Activated CD4-positive, alpha-beta T cell treated with anti-CD3 and anti-CD28 coated beads for 24 hours (primary cell): ENCODE results near the gene CASZ1.

Source experiments
- DNase-seq, 2 donors: peaks; one replicate each; pipeline ENCODE4 v3.0.0-alpha.2; 2020; ENCODE audit warnings: low read depth in 2 of 2

CASZ1 gene

DNA sequence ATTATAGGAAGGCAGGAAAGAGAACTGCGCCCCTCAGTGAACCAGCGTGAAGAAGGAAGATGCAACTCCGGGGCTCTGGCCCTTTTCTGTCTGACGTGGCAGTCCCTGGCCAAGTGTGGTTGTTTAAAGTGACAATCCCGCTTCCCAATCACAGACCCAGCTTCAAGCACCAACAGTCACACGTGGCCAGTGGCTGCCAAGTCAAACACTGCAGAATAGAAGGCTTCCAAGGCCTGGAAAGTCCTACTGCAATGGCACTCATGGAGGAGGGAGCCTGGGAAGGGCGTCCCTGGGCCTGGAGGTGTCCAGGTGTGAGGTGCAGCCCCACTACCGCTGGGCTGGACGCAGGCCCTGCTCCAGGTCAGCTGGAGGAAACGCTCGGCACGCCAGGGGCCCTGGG is 143.8 kb downstream of the CASZ1 start:
- DNase-seq: no peak

DNA sequence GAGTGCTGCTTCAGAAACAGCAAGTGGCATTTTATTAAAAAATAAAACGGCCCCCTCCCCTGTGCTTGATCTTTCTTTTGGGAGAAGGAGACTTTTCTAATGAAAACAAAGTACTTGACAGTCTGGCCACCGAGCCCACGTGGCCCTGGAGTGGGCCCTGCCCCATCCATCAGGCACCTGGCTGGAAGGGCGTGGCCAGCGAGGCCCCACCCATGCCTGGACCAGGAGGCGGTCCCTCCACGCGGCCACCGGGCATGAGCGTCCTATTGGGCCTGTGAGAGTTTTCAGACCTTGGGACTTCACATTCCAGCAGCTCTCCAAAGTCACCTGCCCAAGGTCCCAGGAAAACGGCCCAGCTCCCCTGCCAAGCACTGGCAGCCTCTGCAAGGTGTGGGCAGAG is 144.7 kb downstream of the CASZ1 start:
- DNase-seq: no peak

DNA sequence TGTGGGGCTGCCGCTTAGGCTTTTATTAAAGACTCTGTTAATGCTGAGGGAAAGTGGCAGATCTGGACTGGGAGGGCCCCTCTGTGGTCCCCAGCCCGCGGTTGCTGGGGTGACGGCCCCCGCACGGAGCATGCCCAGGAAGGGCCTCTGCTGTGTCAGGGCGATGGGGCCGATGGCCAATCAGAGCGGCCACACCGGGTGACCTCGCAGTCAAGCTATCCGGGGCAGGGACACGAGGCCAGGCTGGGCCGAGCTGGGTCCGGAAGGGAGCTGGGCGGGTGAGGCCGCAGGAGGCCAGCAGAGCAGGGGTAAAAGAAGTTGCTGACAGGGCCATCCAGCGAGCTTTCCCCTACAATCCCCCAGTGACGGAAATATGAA is 145.1 kb downstream of the CASZ1 start:
- DNase-seq: no peak

DNA sequence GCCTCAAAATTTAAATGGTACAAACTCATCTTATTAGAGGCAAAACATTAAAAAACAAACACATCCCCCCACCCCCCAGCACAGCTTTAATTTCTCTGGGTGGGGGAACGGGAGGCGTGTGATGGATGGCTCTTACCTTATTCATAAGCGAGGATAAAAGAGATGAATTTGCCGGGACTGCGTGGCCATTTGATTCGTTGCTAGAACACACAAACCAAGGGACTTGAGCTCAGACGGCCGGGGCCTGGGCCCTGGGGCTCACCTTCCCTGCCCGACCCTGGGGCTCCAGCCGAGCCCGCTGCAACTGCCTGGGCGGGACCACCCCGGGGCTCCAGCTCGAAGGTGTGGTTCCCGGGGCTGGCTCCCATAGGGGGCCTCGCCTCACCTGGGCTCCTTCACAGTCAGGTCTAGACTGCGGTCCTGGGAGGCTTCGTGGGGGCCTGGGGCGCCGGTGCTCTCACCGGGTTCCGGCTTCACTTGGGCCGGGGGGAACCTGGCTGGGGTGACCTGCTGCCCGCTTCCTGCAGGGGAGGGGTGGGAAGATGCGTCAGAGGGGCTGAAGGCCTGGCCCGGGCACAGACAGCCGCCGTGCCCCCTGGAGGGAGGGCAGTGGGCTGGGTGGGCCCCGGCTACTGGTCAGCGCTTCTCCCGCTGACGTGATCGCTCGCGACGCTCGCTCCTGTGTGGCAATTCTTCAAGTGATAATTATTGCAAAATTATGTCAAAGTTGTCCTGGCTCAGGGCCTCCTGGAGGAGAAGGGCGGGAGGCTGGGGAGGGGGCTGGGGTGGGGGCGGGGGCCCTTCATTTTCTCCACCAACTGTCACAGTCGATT is 145.7 kb downstream of the CASZ1 start:
- no peak for DNase-seq

DNA sequence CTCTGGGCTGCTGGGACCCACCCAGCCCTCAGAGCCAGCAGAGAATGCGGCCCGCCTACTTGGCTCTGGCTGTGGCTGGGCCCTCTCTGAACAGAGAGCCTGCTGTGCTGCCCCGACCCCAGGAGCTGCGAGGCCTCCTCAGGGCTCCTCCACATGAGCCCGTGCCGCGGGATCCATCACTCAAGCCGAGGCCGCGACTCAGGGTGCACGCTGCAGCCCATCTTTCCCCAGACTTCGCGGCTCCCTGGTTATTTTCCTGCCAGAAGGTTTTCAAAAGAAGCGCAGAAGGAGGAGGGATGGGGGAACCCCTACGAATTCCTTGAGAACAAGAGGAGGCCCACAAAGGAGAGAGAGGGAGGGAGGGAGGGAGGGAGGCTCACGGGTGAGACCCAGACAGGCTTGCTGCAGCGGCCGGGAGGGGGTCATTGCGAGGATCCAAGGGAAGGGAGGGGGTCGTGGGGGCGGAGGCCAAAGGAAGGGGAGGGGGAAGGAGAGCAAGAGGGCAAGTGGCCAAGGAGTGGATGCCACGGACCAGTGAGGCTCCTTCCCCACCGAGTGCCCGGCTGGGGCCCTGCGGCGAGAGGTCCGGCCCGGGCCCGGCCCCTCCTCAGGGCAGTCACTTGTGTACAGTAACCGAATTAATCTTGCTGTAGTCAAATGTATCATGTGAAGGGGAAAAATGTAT is 146.8 kb downstream of the CASZ1 start:
- DNase-seq: no peak

DNA sequence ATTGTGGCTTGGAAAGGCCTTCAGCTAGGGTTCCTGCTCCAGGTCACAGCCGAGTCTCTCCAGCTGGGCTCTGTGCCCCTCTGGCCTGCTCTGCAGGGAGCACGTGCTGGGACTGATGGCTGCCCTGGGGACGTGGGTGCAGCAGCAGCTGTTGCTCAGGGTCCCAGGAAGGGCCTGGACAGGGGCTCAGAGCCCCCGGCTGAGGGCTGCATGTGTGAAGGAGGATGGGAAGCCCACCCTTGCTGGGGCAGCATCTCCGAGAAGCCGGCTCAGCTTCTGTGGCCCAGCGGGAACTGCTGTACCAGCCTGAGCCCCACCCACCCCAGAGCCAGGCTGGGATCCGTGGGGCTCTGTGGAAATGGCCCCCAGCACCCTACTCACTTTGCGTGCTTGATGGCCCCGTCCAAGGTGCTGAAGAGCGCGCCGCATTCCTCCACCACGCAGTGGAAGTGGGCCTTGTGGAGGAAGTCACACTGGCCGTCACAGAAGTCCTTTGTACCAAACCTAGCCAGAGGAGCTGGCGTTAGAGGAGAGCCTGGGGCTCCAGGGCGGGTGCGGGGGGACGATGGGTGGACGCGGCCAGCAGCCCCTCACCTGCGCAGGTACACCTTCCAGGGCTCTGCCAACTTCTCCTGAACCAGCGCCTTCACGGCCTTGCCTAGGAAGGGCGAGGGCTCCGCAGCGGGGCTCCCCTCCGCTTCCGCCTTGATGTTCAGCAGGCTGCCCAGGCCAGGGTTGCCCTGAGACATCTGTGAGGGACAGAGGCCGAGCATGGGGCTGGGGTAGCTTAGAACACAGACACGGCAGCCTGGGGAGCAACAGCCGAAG is 147.5 kb downstream of the CASZ1 start:
- no peak for DNase-seq

DNA sequence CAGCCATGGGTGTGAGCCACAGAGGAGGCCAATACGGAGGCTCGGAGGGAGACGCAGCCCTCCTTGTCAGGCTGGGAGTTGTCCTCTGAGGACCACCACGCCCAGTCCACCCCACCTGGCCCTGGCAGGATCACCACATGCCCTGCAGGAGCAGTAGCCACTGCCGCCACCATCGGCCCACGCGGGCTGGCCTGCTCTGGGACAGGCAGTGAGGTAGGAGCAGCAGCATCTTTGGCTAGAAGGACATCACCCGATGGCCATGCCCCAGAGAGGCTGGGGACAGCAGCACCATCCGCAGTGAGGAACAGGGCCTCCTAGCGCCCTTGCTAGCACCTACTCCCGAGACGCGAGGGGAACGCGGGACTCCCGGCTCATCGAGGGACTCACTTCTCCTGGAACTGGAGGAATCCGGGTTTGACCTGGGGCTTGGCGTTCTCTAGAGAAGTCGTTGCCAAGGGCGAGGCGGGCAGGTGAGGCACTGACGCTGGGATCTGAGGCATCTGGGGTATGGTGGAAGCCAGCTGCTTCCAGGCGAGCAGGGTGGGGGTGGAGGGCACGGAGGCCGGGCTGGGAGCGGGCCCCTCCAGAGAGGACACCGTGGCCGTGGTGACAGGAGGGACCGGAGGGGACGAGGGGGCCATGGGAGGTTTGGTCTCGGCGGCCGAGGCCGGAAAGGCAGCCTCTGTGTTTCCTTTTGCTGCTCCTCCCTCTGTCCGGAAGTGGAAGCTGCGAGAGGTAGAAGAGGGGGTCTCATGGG is 148.9 kb downstream of the CASZ1 start:
- DNase-seq: no peak

DNA sequence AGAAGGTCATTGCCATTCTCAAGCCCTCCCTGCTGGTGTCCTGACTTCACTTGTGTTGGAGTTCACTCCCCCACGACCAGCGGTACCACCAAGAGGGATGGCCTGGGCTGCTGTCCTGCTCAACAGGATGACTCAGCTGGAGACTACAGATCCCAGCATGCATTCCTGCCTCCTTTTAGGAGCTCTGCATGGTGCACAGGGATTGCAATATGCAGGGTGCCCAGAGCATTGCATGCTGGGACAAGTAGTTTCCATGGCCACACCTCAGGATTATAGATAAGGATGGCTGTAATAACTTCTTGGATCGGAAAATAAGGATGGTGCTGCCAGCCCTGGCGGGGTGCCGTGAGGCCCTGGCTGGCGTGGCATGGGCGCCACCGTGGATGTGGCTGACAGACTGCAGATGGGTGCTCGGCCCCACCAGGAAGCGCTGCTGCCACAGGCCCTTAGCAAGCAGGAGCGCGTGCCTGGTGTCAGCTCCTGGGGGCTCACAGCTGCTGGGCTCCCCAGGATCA is 150.0 kb downstream of the CASZ1 start:
- no peak for DNase-seq

DNA sequence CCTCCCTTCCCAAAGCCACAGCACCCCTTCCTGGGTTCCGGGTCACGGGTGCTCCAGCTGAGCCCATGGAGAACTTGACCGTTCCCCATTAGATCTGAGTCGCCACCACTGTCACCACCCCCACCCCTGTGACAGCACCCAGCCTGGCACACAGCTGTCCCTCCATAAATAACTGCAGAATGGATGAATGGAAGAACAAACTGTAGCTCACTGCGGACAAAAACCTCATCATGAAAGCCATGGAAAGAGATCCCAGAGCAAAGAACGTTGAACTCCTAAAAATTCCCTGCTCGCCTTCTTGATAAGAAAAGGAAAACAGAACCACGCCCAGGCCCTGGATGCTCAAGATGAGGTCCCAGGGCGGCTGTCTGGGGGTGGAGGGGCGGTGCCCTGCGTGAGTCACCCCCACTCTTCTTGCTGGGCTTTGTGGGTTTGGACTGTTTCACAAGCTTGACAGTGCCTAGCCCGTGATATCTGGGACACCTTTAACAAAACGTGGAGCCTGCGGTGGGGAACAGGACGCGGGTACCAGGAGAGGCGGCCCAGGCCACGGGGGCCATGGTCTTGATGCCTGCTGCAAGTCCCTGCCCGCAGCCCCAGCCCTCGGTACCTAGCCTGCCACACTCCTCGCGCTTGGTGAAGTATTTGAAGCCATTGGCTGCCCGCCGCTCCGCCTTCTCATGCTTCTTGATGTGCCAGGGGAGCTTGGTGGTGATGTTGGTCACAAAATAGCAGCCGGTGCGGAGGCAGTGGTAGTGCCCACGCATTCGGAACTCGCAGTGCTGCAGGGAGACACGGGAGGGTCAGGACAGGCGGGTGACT is 151.9 kb downstream of the CASZ1 start:
- DNase-seq: no peak

DNA sequence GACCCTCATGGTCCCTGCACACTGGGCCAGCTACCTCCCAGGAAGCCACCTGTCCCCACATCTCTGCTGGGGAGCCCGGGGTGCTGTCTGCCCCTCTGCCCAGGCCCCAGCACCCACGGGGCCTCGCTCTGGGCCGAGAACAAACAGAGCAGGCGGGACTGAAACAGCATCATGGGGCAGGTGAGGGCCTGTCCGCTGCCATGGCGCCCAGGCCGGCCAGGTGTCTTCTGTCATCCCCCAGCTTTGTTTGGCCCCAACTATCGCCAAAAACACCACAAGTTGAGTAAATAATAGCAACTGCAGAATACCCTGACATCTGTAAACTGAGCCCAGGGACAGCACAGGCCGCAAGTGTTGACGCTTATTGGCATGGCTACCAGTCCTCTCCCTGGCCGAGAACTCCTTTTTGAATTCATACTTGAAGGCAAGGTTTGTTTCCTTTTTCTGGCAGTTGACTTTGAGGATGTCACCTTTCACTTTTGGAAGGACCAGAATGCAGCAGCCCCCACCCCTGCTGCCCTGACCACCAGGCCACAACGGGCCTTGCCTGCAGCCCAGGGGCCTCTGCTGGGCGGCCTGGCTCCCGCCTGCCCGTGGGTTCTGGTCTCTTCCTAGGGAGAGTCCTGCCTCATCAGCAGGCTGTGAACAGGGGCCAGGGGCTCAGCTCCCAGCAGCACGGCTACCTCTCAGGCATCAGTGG is 152.7 kb downstream of the CASZ1 start:
- DNase-seq: no peak

DNA sequence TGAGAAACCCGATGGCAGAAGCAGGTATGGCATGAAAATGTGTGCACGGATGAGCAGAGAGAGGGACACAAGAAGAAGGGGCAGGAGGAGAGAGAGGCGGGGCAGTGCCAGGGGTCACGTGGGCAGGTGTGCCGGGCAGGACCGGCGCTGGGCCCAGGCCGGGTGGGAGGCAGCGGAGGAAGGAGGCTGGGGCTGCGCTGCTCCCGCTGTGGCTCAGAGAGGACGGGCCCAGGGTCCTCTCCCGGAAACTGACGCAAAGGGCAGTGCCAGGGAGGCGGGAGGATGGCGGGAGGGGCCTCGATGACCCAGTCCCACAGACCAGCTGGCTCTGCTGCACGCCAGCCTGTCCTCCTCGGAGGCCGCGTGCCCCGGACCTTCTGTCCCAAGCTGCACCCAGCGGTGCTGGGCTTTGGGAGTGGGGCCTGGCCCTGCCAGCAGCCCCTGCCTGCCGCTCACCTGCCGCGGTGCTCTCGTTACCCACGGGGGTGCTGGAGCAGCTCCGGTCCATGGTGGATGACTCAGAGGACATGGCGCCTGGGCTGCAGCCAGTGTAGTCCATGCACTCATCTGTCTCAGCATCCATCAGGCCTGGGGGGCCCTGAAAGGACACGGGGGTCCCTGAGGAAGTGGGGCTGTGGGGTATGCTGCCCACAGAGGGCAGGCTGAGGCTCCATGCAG is 153.9 kb downstream of the CASZ1 start:
- DNase-seq: no peak

DNA sequence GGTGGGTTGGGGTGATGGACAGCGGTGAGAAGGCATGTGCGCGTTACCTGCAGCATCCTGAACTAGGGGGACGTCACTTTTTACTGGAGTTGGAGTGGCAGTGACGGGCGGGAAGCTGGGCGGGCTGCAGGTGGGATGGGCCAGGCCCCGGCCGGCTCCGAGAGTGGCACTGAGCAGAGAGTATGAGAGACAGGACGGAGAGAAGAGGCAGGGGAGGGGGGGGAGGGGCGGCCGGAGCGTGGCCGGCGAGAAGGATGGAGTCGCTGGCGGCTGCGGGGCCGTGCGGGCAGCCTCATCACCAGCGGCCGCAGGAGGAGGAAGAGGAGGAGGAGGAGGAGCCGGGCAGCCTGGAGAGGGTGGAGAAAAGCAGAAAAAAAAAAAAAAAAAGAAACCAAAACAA is 154.5 kb downstream of the CASZ1 start:
- DNase-seq: no peak

DNA sequence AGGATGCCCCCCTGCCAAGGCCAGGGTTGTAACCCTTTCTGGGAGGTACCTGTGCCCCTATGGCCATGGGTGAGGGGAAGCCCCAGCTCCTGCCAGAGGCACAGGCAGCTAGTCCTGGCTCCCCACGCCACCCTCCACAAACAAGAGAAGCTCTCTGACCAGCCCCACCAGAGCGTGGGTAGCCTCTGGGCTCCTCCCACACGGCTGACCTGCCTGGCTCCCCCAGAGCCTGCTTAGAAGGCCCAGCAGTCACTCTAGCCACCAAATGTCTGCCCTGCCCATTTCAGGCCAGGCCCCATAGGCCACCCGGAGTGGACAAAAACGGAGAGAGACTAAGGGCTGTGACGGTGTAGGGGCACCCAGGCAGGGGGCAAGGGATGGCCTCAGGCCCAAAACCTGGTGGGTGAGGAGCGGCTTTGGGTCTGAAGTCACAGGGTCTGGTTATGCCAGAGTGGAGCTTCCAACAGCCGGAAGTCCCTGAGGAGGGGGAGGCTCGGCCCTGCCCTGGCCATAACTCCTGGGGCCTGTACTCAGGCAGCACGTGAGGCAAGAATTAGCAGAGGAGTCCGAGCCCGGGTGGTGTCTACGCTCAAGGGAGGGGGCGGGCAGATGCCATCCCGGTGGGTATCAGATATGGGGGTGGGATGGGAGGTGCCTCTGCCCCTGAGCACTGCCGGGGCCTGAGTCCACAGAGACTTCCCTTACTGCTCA is 155.4 kb downstream of the CASZ1 start:
- no peak for DNase-seq

DNA sequence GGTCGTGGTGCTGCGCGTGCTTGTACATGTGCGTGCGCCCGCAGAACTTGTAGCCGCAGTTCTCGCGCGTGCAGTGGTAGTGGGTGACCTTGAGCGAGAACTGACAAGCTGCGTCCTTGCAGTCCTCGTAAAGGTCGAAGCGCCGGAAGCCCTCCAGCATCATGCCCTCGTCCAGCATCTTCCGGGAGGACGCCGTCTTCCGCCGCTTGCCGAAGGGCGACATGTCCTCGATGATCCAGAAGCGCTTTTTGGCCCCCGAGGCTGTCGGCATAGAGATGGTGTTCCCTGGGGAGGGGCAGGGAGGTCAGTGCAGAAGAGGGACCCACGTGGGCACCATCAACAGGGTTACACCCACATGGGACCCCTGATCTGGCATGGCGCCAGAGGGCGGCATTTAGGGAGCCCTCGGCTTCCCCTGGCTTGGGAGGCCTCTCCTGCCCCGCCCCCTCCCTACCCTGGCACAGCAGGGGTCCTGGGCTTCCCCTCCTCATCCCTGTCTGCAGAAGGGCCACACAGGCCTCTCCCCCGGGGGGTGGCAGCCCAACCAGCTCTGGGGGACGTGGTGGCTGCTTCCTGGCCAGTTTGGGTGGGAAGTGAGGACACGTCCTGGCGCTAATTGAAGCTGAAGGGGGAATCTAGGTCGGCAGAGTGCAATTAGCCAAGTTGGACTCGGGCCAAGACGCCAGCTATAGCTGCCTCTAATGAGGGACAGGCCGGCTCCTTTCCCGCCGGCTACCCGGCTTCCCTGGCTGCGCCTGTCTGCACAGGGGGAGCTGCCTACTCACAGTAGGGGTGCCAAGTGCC is 156.5 kb downstream of the CASZ1 start:
- no peak for DNase-seq

DNA sequence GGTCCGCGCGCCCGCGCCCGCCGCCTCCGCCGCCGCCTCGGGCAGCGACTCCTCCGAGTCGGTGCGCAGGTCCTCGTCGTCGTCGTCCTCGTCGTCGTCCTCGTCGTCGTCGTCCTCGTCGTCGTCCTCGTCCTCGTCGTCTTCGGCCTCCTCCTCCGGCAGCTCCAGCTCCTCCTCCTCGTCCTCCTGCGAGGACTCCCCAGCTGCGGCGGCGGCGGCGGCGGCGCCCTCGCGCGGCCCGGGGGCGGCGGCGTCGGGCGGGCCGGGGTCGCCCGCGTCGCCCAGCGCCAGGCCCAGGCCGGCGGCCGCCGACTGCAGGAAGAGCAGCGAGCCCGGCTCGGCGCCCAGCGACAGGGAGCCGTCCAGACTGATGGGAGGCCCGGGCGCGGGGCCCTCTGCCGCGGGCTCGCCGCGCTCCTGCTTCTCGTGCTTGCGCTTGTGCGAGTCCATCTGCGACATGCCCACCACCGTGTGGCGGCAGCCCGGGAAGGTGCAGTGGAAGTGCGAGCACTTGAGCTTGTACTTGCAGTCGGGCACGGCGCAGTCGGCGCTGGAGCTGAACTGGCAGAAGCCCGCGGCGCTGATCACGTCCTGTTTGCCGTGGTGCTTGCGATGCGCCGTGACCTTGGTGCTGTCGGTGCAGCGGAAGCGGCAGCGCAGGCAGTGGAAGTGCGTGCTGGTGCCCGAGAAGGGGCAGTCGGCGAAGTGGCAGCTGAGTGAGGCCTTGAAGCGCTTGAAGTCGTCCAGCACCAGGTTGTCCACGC is 157.3 kb downstream of the CASZ1 start:
- no peak for DNase-seq

DNA sequence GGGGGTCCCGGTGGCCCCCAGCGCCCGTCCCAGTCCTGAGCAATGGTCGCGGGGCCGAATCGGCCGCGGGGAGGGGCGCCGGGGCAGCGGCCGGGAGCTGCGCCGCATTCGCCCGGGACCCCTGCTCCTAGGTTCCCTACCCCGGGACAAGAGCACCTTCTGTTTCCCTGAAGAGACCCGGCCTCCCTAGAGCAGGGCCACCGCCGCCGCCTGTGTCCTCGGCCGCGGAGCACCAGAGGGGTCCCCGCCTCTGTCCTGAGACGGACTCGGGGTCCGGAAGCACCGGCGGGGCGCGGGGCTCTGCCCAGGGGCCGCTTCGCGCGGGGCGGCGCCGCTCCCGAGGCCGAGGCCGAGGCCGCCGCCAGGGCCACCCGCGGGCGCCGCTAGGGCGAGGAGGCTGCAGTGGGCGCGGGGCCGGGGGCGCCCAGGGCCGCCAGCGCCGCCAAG is 157.9 kb downstream of the CASZ1 start:
- DNase-seq: no peak
